Epithelial cell of proximal tubule (primary cell): ENCODE results near the gene SULF2. TPM values are rescaled to one million over a fixed set of nuclear protein-coding genes. Genes with fewer than 3 reads are reported as not detected.

ENCODE experiments used
- DNase-seq: peaks from one replicate; pipeline ENCODE4 v3.0.0-alpha.2; 2011; ENCODE audit warnings: low read depth
- H3K4me3 ChIP-seq: 2 replicates; pipeline ENCODE4 v1.5.1; 2011; ENCODE audit warnings: low read depth, mild to moderate bottlenecking, low read length
- total RNA-seq: library from RNA; depleted of rRNA; stranded (reverse); fragments of >200 nt; gene quantifications from 2 replicates; pipeline ENCODE4 v1.2.3, GENCODE V29; 2015
- TF ChIP-seq, protein P1 (sequence below): conservative IDR thresholded peaks from 2 replicates; pipeline ENCODE4 v1.5.1; 2012; ENCODE audit warnings: low read depth, mild to moderate bottlenecking, low read length

The SULF2 gene
- total RNA-seq, 1 donor from 2014 or later: 20.4 TPM

DNA sequence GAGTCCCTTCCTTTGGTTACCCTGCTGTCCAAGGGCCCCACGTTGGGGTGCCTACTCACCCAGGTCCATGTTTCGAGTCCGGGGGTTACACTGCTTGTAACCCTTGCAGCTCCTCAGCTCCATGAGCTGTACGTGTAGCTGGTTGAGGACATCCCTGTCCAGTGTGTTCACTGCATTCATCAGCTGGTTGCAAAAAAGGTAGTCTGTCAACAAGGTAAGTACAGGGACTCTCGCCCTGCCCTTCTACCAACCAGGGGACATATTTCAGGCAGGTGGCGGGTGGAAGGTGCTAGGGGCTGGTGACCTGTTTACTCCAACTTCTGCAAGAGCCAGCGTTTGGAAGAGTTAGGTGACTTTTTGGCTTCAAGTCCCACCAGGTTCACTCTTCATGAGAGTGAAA, 123.6 kb downstream of the SULF2 start:
- TF ChIP-seq, protein P1, sequence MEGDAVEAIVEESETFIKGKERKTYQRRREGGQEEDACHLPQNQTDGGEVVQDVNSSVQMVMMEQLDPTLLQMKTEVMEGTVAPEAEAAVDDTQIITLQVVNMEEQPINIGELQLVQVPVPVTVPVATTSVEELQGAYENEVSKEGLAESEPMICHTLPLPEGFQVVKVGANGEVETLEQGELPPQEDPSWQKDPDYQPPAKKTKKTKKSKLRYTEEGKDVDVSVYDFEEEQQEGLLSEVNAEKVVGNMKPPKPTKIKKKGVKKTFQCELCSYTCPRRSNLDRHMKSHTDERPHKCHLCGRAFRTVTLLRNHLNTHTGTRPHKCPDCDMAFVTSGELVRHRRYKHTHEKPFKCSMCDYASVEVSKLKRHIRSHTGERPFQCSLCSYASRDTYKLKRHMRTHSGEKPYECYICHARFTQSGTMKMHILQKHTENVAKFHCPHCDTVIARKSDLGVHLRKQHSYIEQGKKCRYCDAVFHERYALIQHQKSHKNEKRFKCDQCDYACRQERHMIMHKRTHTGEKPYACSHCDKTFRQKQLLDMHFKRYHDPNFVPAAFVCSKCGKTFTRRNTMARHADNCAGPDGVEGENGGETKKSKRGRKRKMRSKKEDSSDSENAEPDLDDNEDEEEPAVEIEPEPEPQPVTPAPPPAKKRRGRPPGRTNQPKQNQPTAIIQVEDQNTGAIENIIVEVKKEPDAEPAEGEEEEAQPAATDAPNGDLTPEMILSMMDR: no peak
- DNase-seq: no peak
- no peak overlapping the region for H3K4me3 ChIP-seq

- H3K4me3 ChIP-seq: no peak overlapping the region
- no peak for DNase-seq
- TF ChIP-seq, protein P1: no peak
Observed at GRCh38 chr20:47660983-47661700, 124.1 kb downstream of the SULF2 start.

DNA sequence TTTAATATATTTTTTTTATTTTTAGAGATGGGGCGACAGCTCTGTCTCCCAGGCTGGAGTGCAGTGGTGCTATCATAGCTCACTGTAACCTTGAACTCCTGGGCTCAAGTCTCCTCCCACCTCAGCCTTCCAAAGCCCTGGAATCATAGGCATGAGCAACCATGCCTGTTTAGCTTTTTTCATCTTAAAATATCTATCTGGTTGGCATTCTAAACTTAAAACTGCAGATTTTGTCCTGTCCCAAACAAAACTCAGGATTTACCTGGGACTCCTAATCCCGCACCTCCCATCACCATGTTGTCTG, 124.7 kb downstream of the SULF2 start:
- no peak for DNase-seq
- H3K4me3 ChIP-seq: no peak overlapping the region
- TF ChIP-seq, protein P1: no peak

DNA sequence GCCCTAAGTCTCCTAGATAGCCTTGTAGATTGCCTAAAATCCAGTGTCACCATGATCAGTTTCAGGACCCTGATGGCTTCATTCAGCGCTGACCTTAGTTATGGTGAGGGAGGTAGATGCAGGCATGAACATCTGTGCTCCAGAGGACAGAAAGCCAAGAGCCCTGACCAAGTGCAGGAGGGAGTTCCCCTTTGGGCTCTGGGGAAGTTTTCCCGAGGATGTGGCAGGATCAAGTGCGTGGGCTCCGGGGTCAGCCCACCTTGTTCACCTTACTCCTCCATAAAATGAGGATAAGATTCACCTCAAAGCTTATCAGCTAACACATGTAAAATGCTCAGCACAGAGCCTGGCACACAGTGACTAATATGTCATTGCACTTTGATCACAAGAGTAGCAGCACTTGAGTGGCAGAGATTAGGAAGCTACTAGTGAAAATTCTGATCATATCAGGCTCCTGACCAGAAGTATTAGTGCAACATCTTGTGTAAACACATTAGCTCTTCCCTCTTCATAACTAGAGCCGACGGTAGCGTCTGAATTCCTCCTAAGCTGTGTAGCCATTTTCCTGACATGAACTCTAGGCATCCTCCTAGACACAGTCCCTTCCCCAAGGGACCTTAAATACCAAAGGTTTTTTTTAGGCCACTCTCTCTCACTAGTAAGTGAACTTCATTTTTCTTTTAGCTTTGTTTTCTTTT, 125.2 kb downstream of the SULF2 start:
- TF ChIP-seq, protein P1: no peak
- no peak for DNase-seq
- H3K4me3 ChIP-seq: no peak overlapping the region

DNA sequence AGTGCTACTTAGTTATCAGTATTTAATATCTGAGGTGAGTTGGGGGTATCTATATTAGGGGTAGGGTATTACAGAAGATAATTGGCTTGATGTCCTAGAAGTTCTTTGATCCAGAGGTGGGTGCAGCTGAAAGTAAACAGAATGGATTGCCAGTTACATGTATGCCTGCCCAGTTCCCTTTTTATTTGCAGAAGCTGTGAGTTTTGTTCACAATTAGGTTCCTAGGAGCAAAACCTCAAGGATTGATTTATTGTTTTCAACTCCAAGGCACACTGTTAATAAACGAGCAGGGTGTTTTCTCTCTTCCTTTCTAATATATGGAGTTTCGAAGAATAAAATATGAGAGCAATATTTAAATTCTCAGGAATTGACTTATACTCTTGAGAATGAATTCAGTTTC, 129.0 kb downstream of the SULF2 start:
- TF ChIP-seq, protein P1: no peak
- no peak for DNase-seq
- no peak overlapping the region for H3K4me3 ChIP-seq

- DNase-seq: no peak
- TF ChIP-seq, protein P1: no peak
- no peak overlapping the region for H3K4me3 ChIP-seq
Observed at GRCh38 chr20:47655635-47656034, 129.6 kb downstream of the SULF2 start.

GRCh38 chr20:47654370-47654769, 130.9 kb downstream of the SULF2 start:
- DNase-seq: no peak
- H3K4me3 ChIP-seq: no peak overlapping the region
- TF ChIP-seq, protein P1: no peak
